Trophoblast cell (in vitro differentiated cells and primary cell): Measurements from ENCODE around the gene TNS4.

Experiments
- DNase-seq, 2 donors: peaks; one replicate each; pipeline ENCODE4 v3.0.0-alpha.2; 2016
- H2AFZ ChIP-seq: 2 replicates; pipeline ENCODE4 v1.6.1; 2013; ENCODE audit warnings: low read length, moderate library complexity, mild to moderate bottlenecking; ENCODE audit not compliant: insufficient read depth, poor library complexity
- H2AK5ac ChIP-seq: 2 replicates; pipeline ENCODE4 v1.6.1; 2013; ENCODE audit warnings: mild to moderate bottlenecking, low read length
- H2BK120ac ChIP-seq: 2 replicates; pipeline ENCODE4 v1.6.1; 2013; ENCODE audit warnings: low read length, mild to moderate bottlenecking, moderate library complexity; ENCODE audit not compliant: insufficient read depth, poor library complexity
- H2BK12ac ChIP-seq: 2 replicates; pipeline ENCODE4 v1.6.1; 2013; ENCODE audit warnings: mild to moderate bottlenecking, low read length, moderate library complexity
- H2BK5ac ChIP-seq: 2 replicates; pipeline ENCODE4 v1.6.1; 2013; ENCODE audit warnings: low read length, low read depth, moderate library complexity, mild to moderate bottlenecking; ENCODE audit not compliant: poor library complexity
- H3K14ac ChIP-seq: 2 replicates; pipeline ENCODE4 v1.6.1; 2013; ENCODE audit warnings: mild to moderate bottlenecking, low read length
- H3K18ac ChIP-seq: 2 replicates; pipeline ENCODE4 v1.6.1; 2013; ENCODE audit warnings: mild to moderate bottlenecking, low read length
- H3K23ac ChIP-seq: 2 replicates; pipeline ENCODE4 v1.6.1; 2013; ENCODE audit warnings: low read length
- H3K27ac ChIP-seq: 2 replicates; pipeline ENCODE4 v1.5.1; 2013; ENCODE audit warnings: low read depth, mild to moderate bottlenecking, inconsistent platforms, low read length, moderate library complexity
- H3K27me3 ChIP-seq: 2 replicates; pipeline ENCODE4 v1.6.1; 2013; ENCODE audit warnings: inconsistent platforms, mild to moderate bottlenecking, low read length, moderate library complexity; ENCODE audit not compliant: insufficient read depth
- H3K36me3 ChIP-seq, 2 experiments: 1 replicate in 1 of 2; 2 replicates in 1 of 2; pipeline ENCODE4 v1.6.1; 2013; ENCODE audit warnings: low read length in 2 of 2, mild to moderate bottlenecking in 2 of 2, moderate library complexity in 1 of 2; ENCODE audit not compliant: insufficient read depth in 2 of 2, control insufficient read depth in 1 of 2
- H3K4ac ChIP-seq: 2 replicates; pipeline ENCODE4 v1.6.1; 2013; ENCODE audit warnings: low read depth, mild to moderate bottlenecking, low read length, moderate library complexity
- H3K4me1 ChIP-seq, 2 experiments: 1 replicate in 1 of 2; 2 replicates in 1 of 2; pipeline ENCODE4 v1.6.1; 2013; ENCODE audit warnings: low read length in 2 of 2, mild to moderate bottlenecking in 2 of 2, moderate library complexity in 1 of 2; ENCODE audit not compliant: insufficient read depth in 2 of 2, control insufficient read depth in 1 of 2
- H3K4me2 ChIP-seq: 2 replicates; pipeline ENCODE4 v1.6.1; 2013; ENCODE audit warnings: inconsistent platforms, mild to moderate bottlenecking, low read length, moderate library complexity
- H3K4me3 ChIP-seq: 2 replicates; pipeline ENCODE4 v1.5.1; 2013; ENCODE audit warnings: mild to moderate bottlenecking, low read depth, low read length, inconsistent platforms
- H3K79me1 ChIP-seq: one replicate; pipeline ENCODE4 v1.6.1; 2013; ENCODE audit warnings: low read length
- H3K79me2 ChIP-seq: 2 replicates; pipeline ENCODE4 v1.6.1; 2013; ENCODE audit warnings: low read length, mild to moderate bottlenecking; ENCODE audit not compliant: control insufficient read depth, insufficient read depth, poor library complexity
- H3K9ac ChIP-seq: 2 replicates; pipeline ENCODE4 v1.6.1; 2013; ENCODE audit warnings: mild to moderate bottlenecking, low read length
- H3K9me3 ChIP-seq: 2 replicates; pipeline ENCODE4 v1.6.1; 2013; ENCODE audit warnings: low read depth, mild to moderate bottlenecking, control low read depth, inconsistent platforms, low read length; ENCODE audit not compliant: insufficient read depth
- H4K12ac ChIP-seq: 2 replicates; pipeline ENCODE4 v1.6.1; 2013; ENCODE audit warnings: low read depth, mild to moderate bottlenecking, low read length, moderate library complexity
- H4K8ac ChIP-seq: 2 replicates; pipeline ENCODE4 v1.6.1; 2013; ENCODE audit warnings: low read depth, mild to moderate bottlenecking, low read length, moderate library complexity
- H4K91ac ChIP-seq: one replicate; pipeline ENCODE4 v1.6.1; 2013; ENCODE audit warnings: low read depth, mild to moderate bottlenecking, low read length, moderate library complexity
- WGBS: extraction: QIAGEN DNeasy Blood & Tissue Kit; methylation state at CpG from one replicate; pipeline ENCODE4 v1.1.7; 2013; ENCODE audit warnings: missing lambda C conversion rate; ENCODE audit not compliant: insufficient read length, insufficient coverage; ENCODE audit errors: extremely low coverage; 5-methylcytosine and 5-hydroxymethylcytosine counted together

TNS4 gene

GRCh38 chr17:40511667-40512220 is 10.3 kb upstream of the TNS4 start:
- Histone ChIP-seq H2BK120ac (no peak overlapping the region), H3K14ac (no peak overlapping the region), H3K4me3 (no peak overlapping the region), H2BK5ac (no peak overlapping the region), H2BK12ac (no peak overlapping the region), H3K4me1 (peaks cover 17 to 22% of the 10 kb centered on the region in 2 experiments), H3K23ac (no peak overlapping the region), H3K27ac (no peak overlapping the region), H3K79me1 (peaks cover 4% of the 10 kb centered on the region), H4K91ac (no peak overlapping the region), H4K8ac (no peak overlapping the region), H3K27me3 (no peaks in the 10 kb centered on the region), H3K36me3 (no peaks in the 10 kb centered on the region), H3K9me3 (no peaks in the 10 kb centered on the region), H4K12ac (no peak overlapping the region), H2AFZ (no peak overlapping the region), H3K79me2 (no peaks in the 10 kb centered on the region), H2AK5ac (no peak overlapping the region), H3K9ac (no peak overlapping the region), H3K4me2 (no peak overlapping the region), H3K18ac (no peak overlapping the region), H3K4ac (no peak overlapping the region)
- no peak for DNase-seq
- WGBS = no CpG with 5 or more reads among the region's 12 CpGs

GRCh38 chr17:40511136-40511535 is 9.7 kb upstream of the TNS4 start:
- WGBS = no CpG with 5 or more reads among the region's 2 CpGs
- Histone ChIP-seq H3K4me3 (no peak overlapping the region), H3K23ac (no peak overlapping the region)

GRCh38 chr17:40510328-40510648 is 8.9 kb upstream of the TNS4 start:
- peaks cover 17 to 18% of the 10 kb centered on the region in 2 experiments for H3K4me1 ChIP-seq
- no peak overlapping the region for H2BK5ac ChIP-seq
- H4K91ac ChIP-seq = no peak overlapping the region
- H3K4me3 ChIP-seq = no peak overlapping the region
- H3K9me3 ChIP-seq = no peaks in the 10 kb centered on the region
- WGBS = no CpG with 5 or more reads among the region's 8 CpGs
- no peak overlapping the region for H3K4ac ChIP-seq
- H2BK12ac ChIP-seq = no peak overlapping the region
- H3K36me3 ChIP-seq = no peaks in the 10 kb centered on the region
- no peaks in the 10 kb centered on the region for H3K79me2 ChIP-seq
- no peak overlapping the region for H2AFZ ChIP-seq
- no peak overlapping the region for H2AK5ac ChIP-seq
- no peak overlapping the region for H3K18ac ChIP-seq
- H4K12ac ChIP-seq = no peak overlapping the region
- H3K79me1 ChIP-seq = peaks cover 2% of the 10 kb centered on the region
- no peak overlapping the region for H3K27ac ChIP-seq
- H3K14ac ChIP-seq = no peak overlapping the region
- no peak overlapping the region for H2BK120ac ChIP-seq
- no peak overlapping the region for H3K23ac ChIP-seq
- DNase-seq = peak; percentile 67 to 84
- no peak overlapping the region for H3K4me2 ChIP-seq
- no peak overlapping the region for H4K8ac ChIP-seq
- no peaks in the 10 kb centered on the region for H3K27me3 ChIP-seq
- no peak overlapping the region for H3K9ac ChIP-seq

More at GRCh38 chr17:40511136-40511535, 9.7 kb upstream of the TNS4 start:
- Histone ChIP-seq H3K4me1 (peaks cover 17 to 20% of the 10 kb centered on the region in 2 experiments), H3K18ac (no peak overlapping the region), H3K4ac (no peak overlapping the region), H2AK5ac (no peak overlapping the region), H3K27me3 (no peaks in the 10 kb centered on the region), H2BK5ac (no peak overlapping the region), H3K14ac (no peak overlapping the region), H4K91ac (peak overlapping the region; percentile 13), H3K4me2 (no peak overlapping the region), H3K9ac (no peak overlapping the region), H2BK120ac (no peak overlapping the region), H3K36me3 (no peaks in the 10 kb centered on the region), H3K27ac (no peak overlapping the region), H3K9me3 (no peaks in the 10 kb centered on the region), H2AFZ (no peak overlapping the region), H3K79me2 (no peaks in the 10 kb centered on the region), H4K12ac (no peak overlapping the region), H3K79me1 (peaks cover 2% of the 10 kb centered on the region), H4K8ac (no peak overlapping the region), H2BK12ac (no peak overlapping the region)
- DNase-seq = no peak

- Histone ChIP-seq H3K27ac (no peak overlapping the region), H3K23ac (no peak overlapping the region), H4K12ac (no peak overlapping the region), H3K9me3 (no peaks in the 10 kb centered on the region), H2BK5ac (no peak overlapping the region), H3K27me3 (no peaks in the 10 kb centered on the region), H3K4ac (no peak overlapping the region), H3K4me1 (peaks cover 16 to 17% of the 10 kb centered on the region in 2 experiments), H2BK120ac (no peak overlapping the region), H4K8ac (no peak overlapping the region), H3K9ac (no peak overlapping the region), H3K4me2 (no peak overlapping the region), H2AFZ (no peak overlapping the region), H3K4me3 (no peak overlapping the region), H2BK12ac (no peak overlapping the region), H2AK5ac (no peak overlapping the region), H3K14ac (no peak overlapping the region), H3K79me1 (peaks cover 2% of the 10 kb centered on the region), H4K91ac (no peak overlapping the region), H3K36me3 (no peaks in the 10 kb centered on the region), H3K18ac (no peak overlapping the region), H3K79me2 (no peaks in the 10 kb centered on the region)
- no peak for DNase-seq
- no CpG with 5 or more reads among the region's 10 CpGs for WGBS
These were observed 8.4 kb upstream of the TNS4 start for GRCh38 chr17:40509626-40510327.
